HEK293T (cell line): ENCODE results near the gene CTCFL.

Experiments
- CTCF ChIA-PET: fragments of 350-600 bp; formaldehyde crosslinking; extraction: SDS; loops from one replicate; lab custom pipeline; 2021; ENCODE audit warnings: antibody characterized with exemption, inconsistent platforms; lab: Yijun Ruan, JAX
- POLR2A ChIA-PET: fragments of 350-600 bp; formaldehyde crosslinking; extraction: SDS; loops from one replicate; lab custom pipeline; 2020; ENCODE audit warnings: antibody characterized with exemption, inconsistent platforms; lab: Yijun Ruan, JAX
- DNase-seq: peaks from one replicate; pipeline ENCODE4 v3.0.0; 2012; ENCODE audit warnings: mixed read lengths; ENCODE audit errors: extremely low spot score
- ARNT ChIP-seq: fragments of 450-650 bp; IDR thresholded peaks from 2 replicates; pipeline ENCODE4 v1.6.1; 2017; ENCODE audit warnings: mild to moderate bottlenecking
- BHLHE40 ChIP-seq: fragments of 450-650 bp; IDR thresholded peaks from 2 replicates; pipeline ENCODE4 v1.6.1; 2016; ENCODE audit warnings: mild to moderate bottlenecking, moderate library complexity, borderline replicate concordance
- CTBP1 ChIP-seq: fragments of 450-650 bp; IDR thresholded peaks from 2 replicates; pipeline ENCODE4 v1.6.1; 2016; ENCODE audit warnings: borderline replicate concordance
- ELF4 ChIP-seq: fragments of 450-650 bp; IDR thresholded peaks from 2 replicates; pipeline ENCODE4 v1.6.1; 2017; ENCODE audit warnings: antibody characterized with exemption
- FOXA1 ChIP-seq: fragments of 450-650 bp; IDR thresholded peaks from 2 replicates; pipeline ENCODE4 v1.6.1; 2016; ENCODE audit warnings: mild to moderate bottlenecking
- FOXK2 ChIP-seq: fragments of 450-650 bp; IDR thresholded peaks from 2 replicates; pipeline ENCODE4 v1.6.1; 2016; ENCODE audit warnings: mild to moderate bottlenecking
- FOXM1 ChIP-seq: fragments of 450-650 bp; IDR thresholded peaks from 2 replicates; pipeline ENCODE4 v1.6.1; 2017; ENCODE audit warnings: mild to moderate bottlenecking, borderline replicate concordance
- HDGF ChIP-seq: fragments of 450-650 bp; IDR thresholded peaks from 2 replicates; pipeline ENCODE4 v1.6.1; 2017; ENCODE audit warnings: antibody characterized with exemption, borderline replicate concordance
- L3MBTL2 ChIP-seq: fragments of 450-650 bp; conservative IDR thresholded peaks from 2 replicates; pipeline ENCODE4 v1.6.1; 2016; ENCODE audit warnings: mild to moderate bottlenecking
- LEF1 ChIP-seq: fragments of 450-650 bp; IDR thresholded peaks from 2 replicates; pipeline ENCODE4 v1.6.1; 2017; ENCODE audit warnings: mild to moderate bottlenecking, borderline replicate concordance
- NFRKB ChIP-seq: fragments of 450-650 bp; IDR thresholded peaks from 2 replicates; pipeline ENCODE4 v1.6.1; 2016; ENCODE audit warnings: mild to moderate bottlenecking, moderate library complexity
- PKNOX1 ChIP-seq: fragments of 450-650 bp; IDR thresholded peaks from 2 replicates; pipeline ENCODE4 v1.6.1; 2016
- SP1 ChIP-seq: fragments of 450-650 bp; IDR thresholded peaks from 2 replicates; pipeline ENCODE4 v1.6.1; 2017
- SUZ12 ChIP-seq: fragments of 450-650 bp; IDR thresholded peaks from 2 replicates; pipeline ENCODE4 v1.6.1; 2016; ENCODE audit warnings: mild to moderate bottlenecking
- TARDBP ChIP-seq: fragments of 450-650 bp; IDR thresholded peaks from 2 replicates; pipeline ENCODE4 v1.6.1; 2016
- ZNF384 ChIP-seq: fragments of 450-650 bp; IDR thresholded peaks from 2 replicates; pipeline ENCODE4 v1.6.1; 2016

The CTCFL gene

GRCh38 chr20:57570145-57570850 is 45.4 kb upstream of the CTCFL start:
- DNase-seq: no peak
- ChIA-PET POLR2A (no interaction called here), CTCF (interaction anchor here (1.1 kb wide), 1 partner anchor 42 kb away, joined by 3 read pairs; no protein-coding TSS in a partner anchor)
- TF ChIP-seq FOXA1 (no peak), CTBP1 (no peak), FOXK2 (no peak), L3MBTL2 (no peak), SP1 (no peak), BHLHE40 (no peak), TARDBP (no peak), PKNOX1 (no peak), ARNT (no peak), FOXM1 (no peak), LEF1 (no peak), NFRKB (no peak), ZNF384 (no peak), HDGF (no peak), ELF4 (no peak), SUZ12 (no peak)

GRCh38 chr20:57568960-57569359 is 44.0 kb upstream of the CTCFL start:
- TF ChIP-seq TARDBP (no peak), LEF1 (no peak), ZNF384 (no peak), FOXM1 (no peak), CTBP1 (no peak), NFRKB (no peak), PKNOX1 (no peak), FOXA1 (no peak), FOXK2 (no peak), ARNT (no peak), SUZ12 (no peak)
- POLR2A ChIA-PET: no interaction called here
- DNase-seq: no peak
- CTCF ChIA-PET: interaction anchor here (1.1 kb wide), 1 partner anchor 41 kb away, joined by 3 read pairs; no protein-coding TSS in a partner anchor

GRCh38 chr20:57568088-57568896 is 43.4 kb upstream of the CTCFL start:
- TF ChIP-seq TARDBP (no peak), CTBP1 (no peak), FOXK2 (no peak), SUZ12 (no peak), BHLHE40 (no peak), L3MBTL2 (no peak), FOXA1 (no peak), PKNOX1 (no peak), ARNT (no peak), ELF4 (no peak), HDGF (no peak), LEF1 (no peak), SP1 (no peak), NFRKB (no peak), FOXM1 (no peak)
- ChIA-PET CTCF (no interaction called here), POLR2A (no interaction called here)
- no peak for DNase-seq

GRCh38 chr20:57567471-57568079 is 42.6 kb upstream of the CTCFL start:
- DNase-seq: no peak
- CTCF ChIA-PET: interaction anchor here (1.2 kb wide), 1 partner anchor 69 kb away, joined by 3 read pairs; no protein-coding TSS in a partner anchor
- POLR2A ChIA-PET: no interaction called here
- no peak for TF ChIP-seq HDGF
- no peak for TF ChIP-seq L3MBTL2
- no peak for TF ChIP-seq ARNT
- no peak for TF ChIP-seq FOXK2

GRCh38 chr20:57566803-57567459 is 42.0 kb upstream of the CTCFL start:
- CTCF ChIA-PET: interaction anchor here (1.2 kb wide), 1 partner anchor 68 kb away, joined by 3 read pairs; no protein-coding TSS in a partner anchor
- POLR2A ChIA-PET: no interaction called here

More at GRCh38 chr20:57566803-57567459, 42.0 kb upstream of the CTCFL start:
- no peak for TF ChIP-seq BHLHE40
- no peak for DNase-seq
